HUES48 (cell line): ENCODE measurements around the gene ACTBL2.

Source experiments
- H3K27ac ChIP-seq: one replicate; pipeline ENCODE4 v1.7.0; 2013; ENCODE audit warnings: low read depth, low read length, inconsistent platforms
- H3K27me3 ChIP-seq: 2 replicates; pipeline ENCODE4 v1.6.1; 2013; ENCODE audit warnings: mild to moderate bottlenecking, low read length; ENCODE audit not compliant: control insufficient read depth, insufficient read depth
- H3K36me3 ChIP-seq: 2 replicates; pipeline ENCODE4 v1.6.1; 2013; ENCODE audit warnings: low read length; ENCODE audit not compliant: control insufficient read depth, insufficient read depth
- H3K4me1 ChIP-seq: 2 replicates; pipeline ENCODE4 v1.6.1; 2013; ENCODE audit warnings: mild to moderate bottlenecking, low read length; ENCODE audit not compliant: control insufficient read depth, insufficient read depth
- H3K4me3 ChIP-seq: 2 replicates; pipeline ENCODE4 v1.5.1; 2013; ENCODE audit warnings: mild to moderate bottlenecking, low read depth, low read length
- H3K9ac ChIP-seq: 2 replicates; pipeline ENCODE4 v1.6.1; 2013; ENCODE audit warnings: mild to moderate bottlenecking, low read depth, low read length, moderate library complexity
- H3K9me3 ChIP-seq: 2 replicates; pipeline ENCODE4 v1.6.1; 2013; ENCODE audit warnings: low read length; ENCODE audit not compliant: control insufficient read depth, insufficient read depth

Gene ACTBL2

GRCh38 chr5:57446966-57447365, 35.6 kb downstream of the ACTBL2 start:
- Histone ChIP-seq H3K4me3 (no peak overlapping the region), H3K9ac (no peak overlapping the region), H3K9me3 (no peaks in the 10 kb centered on the region), H3K27ac (no peak overlapping the region), H3K27me3 (no peaks in the 10 kb centered on the region), H3K4me1 (no peaks in the 10 kb centered on the region), H3K36me3 (no peaks in the 10 kb centered on the region)

GRCh38 chr5:57445705-57446037, 36.9 kb downstream of the ACTBL2 start:
- Histone ChIP-seq H3K4me3 (no peak overlapping the region), H3K4me1 (no peaks in the 10 kb centered on the region), H3K27me3 (no peaks in the 10 kb centered on the region), H3K9me3 (no peaks in the 10 kb centered on the region), H3K36me3 (no peaks in the 10 kb centered on the region), H3K27ac (no peak overlapping the region), H3K9ac (no peak overlapping the region)

DNA sequence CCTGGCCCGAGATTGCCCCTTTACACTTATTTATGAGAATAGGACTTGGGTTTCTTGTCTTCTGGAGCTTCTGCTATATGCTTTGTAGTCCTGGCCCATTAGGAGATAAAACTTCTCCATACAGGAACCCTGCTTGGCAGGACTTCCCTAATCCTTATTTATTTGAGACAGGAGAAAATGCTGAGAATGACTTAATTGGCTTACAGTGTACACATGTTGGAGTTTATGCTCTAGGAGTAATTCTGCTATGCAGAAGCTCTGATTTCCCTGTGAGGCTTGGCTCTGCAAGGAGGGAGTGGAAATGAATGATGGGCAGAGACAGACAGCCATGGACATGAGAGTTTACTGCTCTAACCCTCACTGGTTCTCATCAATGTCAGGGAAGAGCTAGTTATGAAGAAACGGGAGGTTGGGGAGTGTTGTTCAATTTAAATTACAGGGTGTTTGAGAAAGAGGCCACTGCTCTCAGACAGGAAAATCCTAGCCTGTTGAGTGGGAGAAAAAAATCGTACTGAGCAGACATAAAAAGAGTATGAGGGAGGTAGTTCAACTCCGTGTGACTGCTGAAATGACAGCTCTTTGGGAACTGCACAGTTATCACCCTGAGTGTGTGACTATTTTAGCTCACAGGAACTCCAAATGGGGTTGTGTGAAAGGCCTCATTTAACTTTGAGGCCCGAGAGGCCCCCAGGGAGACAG, 37.5 kb downstream of the ACTBL2 start:
- no peak overlapping the region for H3K4me3 ChIP-seq
- no peak overlapping the region for H3K27ac ChIP-seq
- H3K9ac ChIP-seq: no peak overlapping the region
- H3K36me3 ChIP-seq: no peaks in the 10 kb centered on the region
- no peaks in the 10 kb centered on the region for H3K9me3 ChIP-seq
- H3K4me1 ChIP-seq: no peaks in the 10 kb centered on the region
- H3K27me3 ChIP-seq: no peaks in the 10 kb centered on the region

- no peaks in the 10 kb centered on the region for H3K9me3 ChIP-seq
- H3K27ac ChIP-seq: no peak overlapping the region
- no peaks in the 10 kb centered on the region for H3K27me3 ChIP-seq
- no peaks in the 10 kb centered on the region for H3K36me3 ChIP-seq
- H3K4me1 ChIP-seq: no peaks in the 10 kb centered on the region
- no peak overlapping the region for H3K9ac ChIP-seq
- no peak overlapping the region for H3K4me3 ChIP-seq
Observed at GRCh38 chr5:57442080-57442839, 40.4 kb downstream of the ACTBL2 start.

DNA sequence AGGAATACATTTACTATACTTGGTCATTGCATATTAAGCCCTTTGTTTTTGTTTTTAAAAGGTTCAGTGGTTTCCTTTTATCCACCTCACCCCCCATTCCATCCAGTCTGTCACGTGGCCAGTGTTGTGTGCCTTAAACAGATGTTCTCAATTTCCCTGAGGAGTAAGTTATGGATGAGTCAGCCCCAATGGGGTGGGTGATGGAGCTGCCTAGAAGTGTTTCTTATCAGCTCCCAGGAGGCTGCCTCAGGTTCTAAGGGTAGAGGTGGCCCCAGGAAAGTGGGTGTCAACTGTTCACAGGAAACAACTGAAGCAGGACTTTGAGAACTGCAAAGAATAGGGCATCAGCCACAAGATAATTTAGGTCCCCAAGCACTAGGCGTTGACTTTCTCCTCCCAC, 41.1 kb downstream of the ACTBL2 start:
- H3K27me3 ChIP-seq: no peaks in the 10 kb centered on the region
- H3K4me1 ChIP-seq: no peaks in the 10 kb centered on the region
- no peaks in the 10 kb centered on the region for H3K36me3 ChIP-seq
- H3K9me3 ChIP-seq: no peaks in the 10 kb centered on the region
- H3K27ac ChIP-seq: no peak overlapping the region
- H3K4me3 ChIP-seq: no peak overlapping the region
- no peak overlapping the region for H3K9ac ChIP-seq

DNA sequence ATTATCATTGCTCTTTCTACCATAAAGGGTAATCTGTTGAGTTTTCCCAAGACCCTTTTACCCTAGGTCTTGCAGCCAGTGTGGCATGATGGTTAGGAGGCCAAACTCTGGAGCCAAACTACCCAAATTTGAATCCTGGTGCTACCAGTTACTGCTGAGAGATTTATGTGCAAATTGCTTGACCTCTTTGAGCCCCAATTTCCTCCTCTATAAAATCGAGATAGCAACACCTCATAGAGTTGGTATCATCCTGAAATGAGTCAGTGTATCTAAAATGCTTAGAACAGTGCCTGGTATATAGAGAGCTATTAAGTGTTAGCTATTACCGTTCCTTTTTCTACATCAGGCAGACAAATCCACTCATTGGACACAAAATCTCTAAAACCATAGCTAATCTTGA, 43.0 kb downstream of the ACTBL2 start:
- Histone ChIP-seq H3K9ac (no peak overlapping the region), H3K4me1 (no peaks in the 10 kb centered on the region), H3K4me3 (no peak overlapping the region), H3K27ac (no peak overlapping the region), H3K27me3 (no peaks in the 10 kb centered on the region), H3K36me3 (no peaks in the 10 kb centered on the region), H3K9me3 (no peaks in the 10 kb centered on the region)

GRCh38 chr5:57437976-57438805, 44.4 kb downstream of the ACTBL2 start:
- Histone ChIP-seq H3K9me3 (no peaks in the 10 kb centered on the region), H3K4me1 (no peaks in the 10 kb centered on the region), H3K27ac (no peak overlapping the region), H3K27me3 (no peaks in the 10 kb centered on the region), H3K4me3 (no peak overlapping the region), H3K36me3 (no peaks in the 10 kb centered on the region), H3K9ac (no peak overlapping the region)

GRCh38 chr5:57436586-57436985, 46.0 kb downstream of the ACTBL2 start:
- Histone ChIP-seq H3K4me1 (no peaks in the 10 kb centered on the region), H3K27ac (no peak overlapping the region), H3K27me3 (no peaks in the 10 kb centered on the region), H3K9ac (no peak overlapping the region), H3K4me3 (no peak overlapping the region), H3K36me3 (no peaks in the 10 kb centered on the region), H3K9me3 (no peaks in the 10 kb centered on the region)

DNA sequence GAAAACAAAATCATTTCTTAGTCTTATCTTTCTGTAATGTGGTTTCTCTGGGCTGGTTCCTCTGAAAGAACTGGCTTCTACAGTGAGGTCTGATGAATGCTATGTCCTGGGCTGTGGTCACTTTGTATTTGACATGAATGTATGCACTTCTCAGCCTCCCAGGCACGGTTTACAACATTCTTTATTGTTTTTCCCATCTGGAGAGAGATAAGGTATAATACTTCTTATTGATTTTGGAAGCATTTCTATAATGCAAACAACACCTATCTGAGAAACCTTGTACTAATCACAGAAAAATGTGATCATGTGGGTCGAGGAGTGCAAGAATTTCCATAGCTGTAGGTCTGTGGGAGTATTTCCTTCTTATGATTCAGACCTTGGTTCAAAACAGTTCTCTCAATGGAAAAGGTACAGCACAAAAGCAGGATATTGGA, 46.9 kb downstream of the ACTBL2 start:
- Histone ChIP-seq H3K4me1 (no peaks in the 10 kb centered on the region), H3K9ac (no peak overlapping the region), H3K9me3 (no peaks in the 10 kb centered on the region), H3K36me3 (no peaks in the 10 kb centered on the region), H3K27me3 (no peaks in the 10 kb centered on the region), H3K4me3 (no peak overlapping the region), H3K27ac (no peak overlapping the region)

- Histone ChIP-seq H3K4me3 (no peak overlapping the region), H3K36me3 (no peaks in the 10 kb centered on the region), H3K9me3 (no peaks in the 10 kb centered on the region), H3K9ac (no peak overlapping the region), H3K4me1 (no peaks in the 10 kb centered on the region), H3K27ac (no peak overlapping the region), H3K27me3 (no peaks in the 10 kb centered on the region)
Observed at GRCh38 chr5:57434683-57435082, 47.9 kb downstream of the ACTBL2 start.

DNA sequence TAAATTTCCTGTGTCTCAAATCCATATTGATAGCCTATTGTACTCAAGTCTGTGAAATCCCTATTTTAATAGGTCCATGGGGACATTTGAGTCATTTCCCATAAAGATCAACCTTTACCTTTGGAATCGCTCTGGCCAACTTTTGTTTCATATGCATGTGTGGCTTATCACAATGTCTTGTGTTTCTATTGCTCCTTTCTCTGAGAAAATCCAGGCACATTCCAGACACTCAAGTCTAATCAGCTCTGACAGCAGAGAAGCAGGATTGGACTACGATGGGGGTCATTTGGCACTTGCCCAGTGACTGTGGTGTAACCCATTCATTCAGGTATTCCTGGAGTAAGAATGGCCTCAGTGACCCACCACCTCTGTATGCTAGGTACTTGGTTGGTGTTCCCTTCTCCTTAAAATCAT, 48.4 kb downstream of the ACTBL2 start:
- H3K27ac ChIP-seq: no peak overlapping the region
- no peaks in the 10 kb centered on the region for H3K36me3 ChIP-seq
- H3K4me1 ChIP-seq: no peaks in the 10 kb centered on the region
- no peaks in the 10 kb centered on the region for H3K27me3 ChIP-seq
- no peaks in the 10 kb centered on the region for H3K9me3 ChIP-seq
- H3K4me3 ChIP-seq: no peak overlapping the region
- no peak overlapping the region for H3K9ac ChIP-seq
